ENCODE data around the gene OR1D5.

GRCh38 chr17:3030096-3030495 is 33.3 kb downstream of the OR1D5 start:
- TF ChIP-seq CTCF (IDR thresholded peaks at IDR 0.05), result no peak
- TF ChIP-seq POLR2AphosphoS5 (IDR thresholded peaks at IDR 0.05; ENCODE audit: low read depth, low read length), result no peak
- no peak for TF ChIP-seq REST (IDR thresholded peaks at IDR 0.05; ENCODE audit: insufficient read depth in 1 of 2, low read depth in 2 of 2, low read length in 1 of 2)
- no peak for TF ChIP-seq TCF7L2 (IDR thresholded peaks at IDR 0.05; ENCODE audit: low read depth, low read length)
